ENCODE results near the gene ARHGAP26. TPM values are rescaled to one million over a fixed set of nuclear protein-coding genes. Genes with fewer than 3 reads are reported as not detected.

ARHGAP26 gene
- total and polyA plus RNA-seq, 2 of the 4 experiments (the other 2 are of a cell fraction) = 0.54 to 0.56 TPM

- intact Hi-C loops (cut with micrococcal nuclease) (no loop called here), in situ Hi-C loops (cut with MboI; ENCODE audit: low sequenced_read_pairs) (no loop called here), dilution Hi-C loops (cut with HindIII; ENCODE audit: low sequenced_read_pairs, unreplicated experiment) (no loop called here)
- Histone ChIP-seq H2BK120ac (ENCODE audit: low read depth, low read length) (no peak overlapping the region), H4K91ac (ENCODE audit: insufficient read depth, low read depth, low read length) (no peak overlapping the region), H3K4ac (ENCODE audit: low read depth, low read length) (no peak overlapping the region), H2AK5ac (ENCODE audit: low read depth, low read length) (no peak overlapping the region), H2BK5ac (ENCODE audit: low read depth, low read length, poor library complexity, severe bottlenecking) (no peak overlapping the region), H4K8ac (ENCODE audit: low read depth in 2 of 2, low read length in 2 of 2) (no peak overlapping the region), H4K5ac (ENCODE audit: low read depth, low read length) (no peak overlapping the region), H3K9me3 (ENCODE audit: control insufficient read depth, insufficient read depth, low read length) (no peaks in the 10 kb centered on the region), H3K23ac (ENCODE audit: low read depth, low read length) (no peak overlapping the region), H4K20me1 (ENCODE audit: insufficient read depth, low read length) (no peaks in the 10 kb centered on the region), H3K27ac (ENCODE audit: insufficient read depth, low read length) (no peak overlapping the region), H2AK9ac (replicated peaks; ENCODE audit: low read depth, low read length, poor library complexity) (no peak overlapping the region), H2BK20ac (ENCODE audit: low read depth, low read length) (no peak overlapping the region), H3K4me2 (ENCODE audit: low read depth, low read length) (no peak overlapping the region), H3K4me3 (ENCODE audit: insufficient read depth, low read depth, low read length) (no peak overlapping the region), H3K79me1 (ENCODE audit: low read depth in 1 of 2, low read length in 2 of 2) (no peaks in the 10 kb centered on the region), H3K9ac (ENCODE audit: low read depth, low read length) (no peak overlapping the region), H3K27me3 (ENCODE audit: control insufficient read depth, insufficient read depth, low read length) (peaks cover 12% of the 10 kb centered on the region), H3K18ac (ENCODE audit: low read depth, low read length) (no peak overlapping the region), H3K9me1 (ENCODE audit: insufficient read depth, low read length) (no peaks in the 10 kb centered on the region), H2BK15ac (ENCODE audit: low read depth, low read length) (no peak overlapping the region), H3K14ac (replicated peaks; ENCODE audit: low read depth, low read length) (no peak overlapping the region), H3K4me1 (ENCODE audit: control insufficient read depth, insufficient read depth, low read length) (peaks cover 3% of the 10 kb centered on the region; the same call in 1 of the 2 replicates), H2AFZ (replicated peaks; ENCODE audit: low read length, poor library complexity) (no peak overlapping the region), H3K36me3 (ENCODE audit: control insufficient read depth, insufficient read depth, low read length) (no peaks in the 10 kb centered on the region), H3K56ac (ENCODE audit: extremely low read depth, insufficient read depth, low read length) (no peak overlapping the region)
- ChIA-PET CTCF (no interaction called here), POLR2A (ENCODE audit: unreplicated experiment) (no interaction called here)
- BruUV-seq (replicated peaks) = no TSS peak
- DNase-seq (no peak), ATAC-seq (ENCODE audit: low read depth) (no peak)
- TF ChIP-seq RCOR1 (IDR thresholded peaks at IDR 0.05; ENCODE audit: insufficient replicate concordance, low read length) (no peak), CHD1 (IDR thresholded peaks at IDR 0.05; ENCODE audit: low read depth, low read length) (no peak)
These were observed 76.2 kb downstream of the ARHGAP26 start for GRCh38 chr5:142846406-142846805.
